DND-41 (cell line): ENCODE results near the gene AKAP6.

ENCODE experiments used
- ATAC-seq: fragments of 200-7000 bp; cut with Tn5 transposase; 3 replicates; pipeline ENCODE4 v1.9.1; 2021; ENCODE audit warnings: low read depth; ENCODE audit not compliant: insufficient read depth
- DNase-seq: peaks from one replicate; pipeline ENCODE4 v3.0.0-alpha.2; 2020
- H2AFZ ChIP-seq: 2 replicates; pipeline ENCODE4 v1.6.0; 2012; ENCODE audit warnings: low read depth, low read length
- H3K27ac ChIP-seq: 2 replicates; pipeline ENCODE4 v1.5.1; 2012; ENCODE audit warnings: low read length, inconsistent platforms
- H3K27me3 ChIP-seq: fragments of 200-600 bp; sonication (generic); 2 replicates; pipeline ENCODE4 v1.6.0; 2012; ENCODE audit warnings: low read length, mild to moderate bottlenecking, inconsistent platforms; ENCODE audit not compliant: insufficient read depth, poor library complexity
- H3K36me3 ChIP-seq: 2 replicates; pipeline ENCODE4 v1.5.1; 2012; ENCODE audit warnings: low read length, inconsistent platforms; ENCODE audit not compliant: insufficient read depth
- H3K4me1 ChIP-seq: 2 replicates; pipeline ENCODE4 v1.5.1; 2012; ENCODE audit warnings: mild to moderate bottlenecking, low read length; ENCODE audit not compliant: insufficient read depth
- H3K4me2 ChIP-seq: 2 replicates; pipeline ENCODE4 v1.6.0; 2012; ENCODE audit warnings: mild to moderate bottlenecking, moderate library complexity, low read length, inconsistent platforms; ENCODE audit not compliant: insufficient read depth
- H3K4me3 ChIP-seq, 2 experiments: fragments of 200-600 bp in 1 of 2; shearing (Covaris generic) in 1 of 2; 2 replicates each; pipeline ENCODE4 v1.5.1; 2012 to 2016; ENCODE audit warnings: inconsistent platforms in 2 of 2, low read length in 2 of 2, mild to moderate bottlenecking in 2 of 2, low read depth in 1 of 2, moderate library complexity in 1 of 2
- H3K79me2 ChIP-seq: 2 replicates; pipeline ENCODE4 v1.6.0; 2012; ENCODE audit warnings: low read length, inconsistent platforms; ENCODE audit not compliant: insufficient read depth
- H3K9ac ChIP-seq: 2 replicates; pipeline ENCODE4 v1.6.0; 2012; ENCODE audit warnings: low read depth, mild to moderate bottlenecking, inconsistent platforms, low read length, moderate library complexity
- H3K9me3 ChIP-seq: 2 replicates; pipeline ENCODE4 v1.5.1; 2012; ENCODE audit warnings: low read length, moderate library complexity, mild to moderate bottlenecking, inconsistent platforms; ENCODE audit not compliant: insufficient read depth, severe bottlenecking
- H4K20me1 ChIP-seq: 2 replicates; pipeline ENCODE4 v1.6.0; 2012; ENCODE audit warnings: low read length; ENCODE audit not compliant: insufficient read depth
- EZH2 ChIP-seq: IDR thresholded peaks from 3 replicates; pipeline ENCODE4 v1.6.1; 2012; ENCODE audit warnings: borderline replicate concordance, low read depth, mild to moderate bottlenecking, moderate library complexity, low read length, inconsistent platforms; ENCODE audit not compliant: severe bottlenecking
- TF ChIP-seq, protein P1 (sequence below): IDR thresholded peaks from 2 replicates; pipeline ENCODE4 v1.5.1; 2012; ENCODE audit warnings: borderline replicate concordance, low read length, moderate library complexity, mild to moderate bottlenecking; ENCODE audit not compliant: poor library complexity, severe bottlenecking; ENCODE audit errors: extremely low read depth

The AKAP6 gene

DNA sequence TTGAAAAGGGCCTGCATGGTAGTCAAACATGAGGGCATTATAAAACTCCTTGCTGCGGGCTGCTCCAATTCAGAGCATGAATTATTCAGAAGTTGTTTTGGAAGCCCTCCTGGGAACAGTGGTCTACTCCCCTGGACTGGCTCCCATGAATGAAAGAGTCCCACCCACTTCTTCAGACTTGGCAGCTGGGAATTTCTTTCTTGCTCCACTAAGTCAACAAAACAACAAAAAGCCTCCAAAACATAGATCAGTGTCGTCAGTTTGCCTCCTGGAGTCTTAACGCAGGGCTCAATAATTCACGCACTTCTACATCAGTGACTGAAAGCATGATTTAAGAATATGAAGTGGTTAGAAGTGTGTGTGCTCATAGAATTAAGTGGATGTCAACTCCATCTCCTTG is 37.9 kb downstream of the AKAP6 start:
- Histone ChIP-seq H4K20me1 (no peaks in the 10 kb centered on the region), H3K9ac (no peak overlapping the region), H3K27me3 (no peaks in the 10 kb centered on the region), H3K27ac (no peak overlapping the region), H3K4me2 (no peak overlapping the region), H3K9me3 (no peaks in the 10 kb centered on the region), H3K79me2 (no peaks in the 10 kb centered on the region), H3K36me3 (no peaks in the 10 kb centered on the region), H3K4me3 (no peak overlapping the region), H3K4me1 (no peaks in the 10 kb centered on the region), H2AFZ (no peak overlapping the region)
- TF ChIP-seq, protein P1, sequence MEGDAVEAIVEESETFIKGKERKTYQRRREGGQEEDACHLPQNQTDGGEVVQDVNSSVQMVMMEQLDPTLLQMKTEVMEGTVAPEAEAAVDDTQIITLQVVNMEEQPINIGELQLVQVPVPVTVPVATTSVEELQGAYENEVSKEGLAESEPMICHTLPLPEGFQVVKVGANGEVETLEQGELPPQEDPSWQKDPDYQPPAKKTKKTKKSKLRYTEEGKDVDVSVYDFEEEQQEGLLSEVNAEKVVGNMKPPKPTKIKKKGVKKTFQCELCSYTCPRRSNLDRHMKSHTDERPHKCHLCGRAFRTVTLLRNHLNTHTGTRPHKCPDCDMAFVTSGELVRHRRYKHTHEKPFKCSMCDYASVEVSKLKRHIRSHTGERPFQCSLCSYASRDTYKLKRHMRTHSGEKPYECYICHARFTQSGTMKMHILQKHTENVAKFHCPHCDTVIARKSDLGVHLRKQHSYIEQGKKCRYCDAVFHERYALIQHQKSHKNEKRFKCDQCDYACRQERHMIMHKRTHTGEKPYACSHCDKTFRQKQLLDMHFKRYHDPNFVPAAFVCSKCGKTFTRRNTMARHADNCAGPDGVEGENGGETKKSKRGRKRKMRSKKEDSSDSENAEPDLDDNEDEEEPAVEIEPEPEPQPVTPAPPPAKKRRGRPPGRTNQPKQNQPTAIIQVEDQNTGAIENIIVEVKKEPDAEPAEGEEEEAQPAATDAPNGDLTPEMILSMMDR, result no peak
- TF ChIP-seq EZH2, result no peak
- no peak for ATAC-seq
- DNase-seq, result no peak

DNA sequence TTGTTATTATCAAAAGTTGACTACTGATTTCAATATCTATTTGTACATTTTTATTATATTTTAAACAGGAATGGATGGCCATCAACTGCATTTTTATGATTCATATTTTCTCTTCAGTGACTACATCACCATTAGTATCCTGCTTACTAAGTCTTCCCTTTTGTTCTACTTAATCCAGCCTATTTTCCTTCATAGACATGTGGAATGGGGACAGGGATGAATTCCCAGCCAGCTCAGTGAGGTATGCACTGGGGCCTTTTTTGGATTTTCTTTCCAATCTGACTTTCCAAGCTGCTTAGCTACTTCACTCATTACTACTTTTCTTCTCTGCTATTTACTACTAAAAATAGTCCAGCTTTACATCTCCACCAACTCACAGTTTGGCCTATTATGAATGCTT is 38.4 kb downstream of the AKAP6 start:
- Histone ChIP-seq H3K4me3 (no peak overlapping the region), H2AFZ (no peak overlapping the region), H3K27ac (no peak overlapping the region), H3K9ac (no peak overlapping the region), H3K27me3 (no peaks in the 10 kb centered on the region), H3K4me1 (no peaks in the 10 kb centered on the region), H3K9me3 (no peaks in the 10 kb centered on the region), H4K20me1 (no peaks in the 10 kb centered on the region), H3K79me2 (no peaks in the 10 kb centered on the region), H3K4me2 (no peak overlapping the region), H3K36me3 (no peaks in the 10 kb centered on the region)
- DNase-seq, result no peak
- no peak for ATAC-seq
- no peak for TF ChIP-seq EZH2
- TF ChIP-seq, protein P1, result no peak

DNA sequence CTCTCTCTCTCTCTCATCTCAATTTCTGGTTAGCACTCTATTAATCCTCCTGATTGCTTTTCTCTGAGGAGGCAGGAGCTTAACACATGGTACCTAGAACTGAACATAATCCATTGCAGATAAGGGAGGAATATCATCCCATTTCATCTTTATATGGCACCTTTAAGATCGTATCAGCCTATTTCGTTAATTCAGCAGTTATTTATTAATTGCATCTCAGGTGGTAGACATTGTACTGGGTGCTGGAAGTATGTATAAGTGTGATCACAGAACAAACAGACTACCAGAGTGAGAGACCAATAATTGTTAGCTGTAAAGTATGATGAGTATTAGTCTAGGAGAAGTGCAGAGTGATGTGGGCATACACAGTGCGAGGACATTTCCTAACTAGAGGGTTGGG is 39.0 kb downstream of the AKAP6 start:
- no peaks in the 10 kb centered on the region for H3K79me2 ChIP-seq
- no peaks in the 10 kb centered on the region for H4K20me1 ChIP-seq
- TF ChIP-seq, protein P1, result no peak
- TF ChIP-seq EZH2, result no peak
- H3K27ac ChIP-seq, result no peak overlapping the region
- H3K4me3 ChIP-seq, result no peak overlapping the region
- H3K9ac ChIP-seq, result no peak overlapping the region
- no peak overlapping the region for H3K4me2 ChIP-seq
- H3K4me1 ChIP-seq, result no peaks in the 10 kb centered on the region
- DNase-seq (no peak), ATAC-seq (no peak)
- H3K27me3 ChIP-seq, result no peaks in the 10 kb centered on the region
- no peaks in the 10 kb centered on the region for H3K36me3 ChIP-seq
- no peak overlapping the region for H2AFZ ChIP-seq
- no peaks in the 10 kb centered on the region for H3K9me3 ChIP-seq

DNA sequence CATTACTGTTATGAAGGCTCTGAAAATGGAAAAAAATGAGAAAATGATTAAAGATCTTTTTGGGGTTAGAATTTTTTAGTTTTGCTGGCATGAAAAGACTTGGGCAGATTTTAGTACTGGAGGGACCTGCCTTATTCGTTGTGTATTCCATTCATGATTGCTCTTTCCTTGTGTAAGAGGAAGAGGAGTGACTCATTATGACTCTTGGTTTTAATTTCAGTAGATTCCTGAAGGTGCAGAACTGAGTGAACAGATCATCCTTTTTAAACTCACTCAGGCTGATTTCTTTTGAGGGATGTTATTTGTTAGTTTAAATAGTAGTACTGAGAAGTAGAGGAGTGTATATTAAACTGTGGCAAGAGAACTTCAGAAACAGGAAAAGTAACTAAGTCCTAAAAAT is 41.6 kb downstream of the AKAP6 start:
- DNase-seq (no peak), ATAC-seq (no peak)
- no peak overlapping the region for H2AFZ ChIP-seq
- H4K20me1 ChIP-seq, result no peaks in the 10 kb centered on the region
- no peaks in the 10 kb centered on the region for H3K79me2 ChIP-seq
- H3K4me1 ChIP-seq, result no peaks in the 10 kb centered on the region
- no peak overlapping the region for H3K4me2 ChIP-seq
- H3K9ac ChIP-seq, result no peak overlapping the region
- no peaks in the 10 kb centered on the region for H3K9me3 ChIP-seq
- H3K27me3 ChIP-seq, result no peaks in the 10 kb centered on the region
- no peak for TF ChIP-seq EZH2
- TF ChIP-seq, protein P1, result no peak
- no peak overlapping the region for H3K4me3 ChIP-seq
- H3K36me3 ChIP-seq, result no peaks in the 10 kb centered on the region
- no peak overlapping the region for H3K27ac ChIP-seq
